Measurements from ENCODE around the gene AMDHD2.
"Not testable (repeated sequence)": the region's sequence is repeated elsewhere in the genome, so short reads cannot be mapped to it uniquely, and the experiment has no call there.

Gene AMDHD2

DNA sequence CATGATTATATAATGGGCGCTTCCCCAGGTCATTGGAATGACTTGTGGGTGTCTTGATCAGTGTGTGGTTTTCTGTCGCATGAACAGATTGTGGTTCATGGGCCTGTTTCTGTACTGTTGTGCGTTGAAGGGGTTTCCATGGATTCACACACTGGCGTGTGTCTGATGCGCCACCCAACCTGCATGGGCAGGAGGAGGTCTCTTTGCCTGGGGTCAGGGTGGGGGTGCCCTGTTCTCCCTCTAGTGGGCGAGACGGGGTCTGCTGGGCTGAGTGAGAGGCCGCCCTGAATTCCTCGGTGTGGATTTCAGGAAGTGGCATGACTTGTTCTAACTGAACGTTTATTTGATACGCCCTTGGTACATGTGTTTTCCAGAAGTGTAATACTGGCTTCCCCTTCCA, 60.0 kb downstream of the AMDHD2 start:
- DNase-seq (ENCODE audit: low read depth, low spot score), result not testable (repeated sequence)

DNA sequence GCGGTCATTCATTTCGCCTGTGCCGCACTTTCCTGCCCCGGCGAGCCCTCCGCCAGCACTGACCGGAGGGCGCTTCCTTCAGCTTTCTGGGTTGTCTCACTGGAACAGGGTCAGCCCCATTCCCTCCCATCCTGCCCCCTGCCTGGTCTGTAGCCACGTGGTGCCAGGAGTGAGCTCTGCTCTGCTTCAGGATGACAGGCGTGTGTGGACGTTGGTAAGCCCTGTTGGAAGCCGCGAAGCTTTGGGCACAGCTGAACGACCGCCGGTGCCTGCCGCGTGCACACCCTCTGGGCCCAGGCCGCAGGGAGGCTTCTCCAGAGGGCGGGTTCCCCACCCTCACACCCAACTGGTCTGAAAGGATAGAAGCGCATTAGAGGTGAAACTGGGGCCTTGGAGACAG, 60.6 kb downstream of the AMDHD2 start:
- not testable (repeated sequence) for DNase-seq (ENCODE audit: low read depth, low spot score)

All from smooth muscle cell of the brain vasculature (primary cell).